SKM-1 treated with dmso at 0.1 percent for 144 hours (cell line): ENCODE results near the gene ENPP7.
A peak's percentile ranks its signal among the peaks of the same experiment; 100 is the strongest.

Experiments used
- DNase-seq: peaks from one replicate; lab custom pipeline; 2025; ENCODE audit not compliant: unreplicated experiment; lab: John Stamatoyannopoulos, UW

ENPP7 gene

DNA sequence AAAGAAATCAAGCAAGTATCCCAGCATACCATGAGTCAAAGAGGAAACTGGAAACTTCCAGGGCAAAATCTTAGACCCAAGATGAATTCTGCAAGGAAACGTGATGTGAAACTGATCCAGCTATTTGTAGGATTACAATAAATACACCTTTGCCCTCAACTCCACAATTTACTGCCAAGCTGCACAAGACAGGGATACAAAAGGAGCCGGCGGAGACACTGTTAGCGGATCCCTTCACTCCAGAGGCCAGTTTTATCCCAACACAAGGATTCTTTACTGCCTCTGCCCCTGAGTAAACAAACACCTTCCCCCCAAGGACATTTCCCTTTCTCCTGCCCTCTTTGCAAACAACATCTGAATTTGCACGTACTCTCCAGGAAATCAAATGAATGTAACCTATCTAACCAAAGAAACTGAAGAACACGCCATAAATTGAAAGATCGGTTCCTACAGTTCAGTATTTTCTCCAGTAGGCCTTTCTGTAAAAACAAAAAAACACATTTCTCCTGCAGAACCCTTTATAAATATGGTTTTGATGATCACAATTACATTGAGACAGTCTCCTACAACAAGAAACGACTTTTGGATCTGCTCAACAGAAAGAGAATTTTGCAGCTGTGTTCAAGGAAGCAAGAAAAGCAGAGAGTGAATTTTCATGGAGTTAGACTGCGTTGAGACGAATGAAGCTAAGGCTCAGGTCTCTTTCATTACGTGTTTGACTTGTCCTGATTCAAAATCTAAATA is 45.8 kb downstream of the ENPP7 start:
- no peak for DNase-seq

DNA sequence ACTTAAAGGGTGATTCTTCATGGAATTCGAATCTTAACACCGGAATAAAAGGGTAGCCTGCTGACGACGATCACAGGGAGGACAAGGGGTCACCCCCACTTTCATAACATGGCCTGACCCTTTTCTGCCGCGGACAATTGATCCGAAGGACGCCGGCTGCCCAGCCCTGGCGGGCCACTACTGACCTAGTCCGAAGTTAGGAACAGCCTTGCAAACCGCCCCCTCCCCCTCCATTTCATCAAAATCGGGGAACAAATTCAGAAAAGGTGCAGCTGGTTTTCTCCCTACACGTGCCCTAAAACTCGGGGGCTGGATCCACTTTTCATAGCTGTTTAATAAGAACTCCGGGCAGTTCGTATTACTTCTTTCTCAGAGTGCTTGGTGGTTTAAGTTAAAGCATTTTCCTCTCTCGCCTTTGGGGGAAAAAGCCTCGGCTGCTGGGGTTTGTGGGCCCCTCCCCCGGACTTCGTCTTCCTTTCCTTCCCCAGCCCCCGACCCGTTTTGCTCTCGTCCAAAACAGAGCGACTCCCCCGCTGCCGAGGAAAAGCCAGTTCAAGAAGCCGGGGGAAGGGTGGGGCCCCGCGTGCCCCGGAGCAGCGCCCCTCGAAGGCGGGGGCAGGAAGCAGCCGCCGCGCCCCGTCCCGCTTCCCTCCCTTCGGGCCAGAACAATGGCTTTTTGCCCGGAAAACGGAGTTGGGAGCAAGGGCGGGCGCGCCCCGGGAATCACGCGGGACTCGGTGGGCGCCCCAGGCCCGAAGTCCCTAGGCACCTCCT is 46.6 kb downstream of the ENPP7 start:
- DNase-seq, result no peak

DNA sequence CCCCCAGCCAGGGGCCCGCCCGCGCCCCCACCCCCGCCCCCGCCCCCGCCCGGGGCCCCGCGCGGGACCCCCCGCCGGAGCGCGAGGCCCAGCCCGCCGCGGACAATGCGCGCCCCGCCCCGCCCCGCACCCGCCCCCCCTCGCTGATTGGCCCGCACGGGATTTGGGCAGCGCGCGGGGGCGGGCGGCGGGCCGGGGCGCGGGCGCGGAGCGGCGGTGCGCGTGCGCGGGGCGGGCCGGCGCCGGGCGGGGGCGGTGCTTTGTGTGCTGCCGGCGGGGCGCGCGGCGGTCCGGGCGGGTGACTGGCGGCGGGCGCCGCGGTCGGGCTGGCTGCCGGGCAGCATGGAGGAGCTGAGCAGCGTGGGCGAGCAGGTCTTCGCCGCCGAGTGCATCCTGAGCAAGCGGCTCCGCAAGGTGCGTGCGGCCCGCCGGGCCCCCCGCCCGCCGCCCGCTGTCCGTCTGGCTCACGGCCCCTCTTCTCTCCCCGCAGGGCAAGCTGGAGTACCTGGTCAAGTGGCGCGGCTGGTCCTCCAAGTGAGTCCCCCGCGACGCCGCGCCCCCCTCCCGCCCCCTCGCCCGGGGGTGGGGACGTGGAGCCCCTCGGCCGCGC is 47.3 kb downstream of the ENPP7 start, which contains the start of gene CBX2:
Gene CBX2 (plus strand): TSS at position 255 of the 610 bp plus-strand sequence. CDS start 88 bp downstream, at position 343.
- peak; percentile 23 for DNase-seq

DNA sequence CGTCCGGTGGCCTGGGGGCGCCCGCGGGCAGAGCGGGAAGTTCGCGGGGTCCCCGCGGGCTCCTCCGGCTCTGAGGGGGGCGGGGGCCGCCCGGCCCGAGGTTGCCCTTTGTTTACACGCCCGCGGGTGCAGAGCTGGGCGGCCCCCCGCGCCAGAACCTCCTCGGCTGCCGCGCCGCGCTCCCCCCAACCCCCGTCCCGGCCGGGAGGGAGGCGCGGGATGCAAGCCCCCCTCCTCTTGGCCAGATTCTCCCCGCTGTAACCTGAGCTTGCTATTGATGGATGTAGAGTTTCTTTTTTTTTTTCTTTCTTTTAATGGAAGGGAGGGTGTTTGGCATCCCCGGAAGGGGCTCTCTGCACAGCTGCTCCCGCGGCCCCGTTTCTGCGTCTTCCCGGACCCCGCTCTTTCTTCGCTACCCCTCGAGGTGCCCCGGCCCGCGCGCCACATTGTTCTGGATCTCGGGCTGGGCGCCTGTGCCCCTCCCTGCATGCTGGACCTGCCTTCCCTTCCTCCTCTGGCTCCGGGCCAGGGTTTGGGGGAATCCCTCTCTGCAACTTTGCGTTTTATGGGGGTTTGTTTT is 47.9 kb downstream of the ENPP7 start:
- no peak for DNase-seq

DNA sequence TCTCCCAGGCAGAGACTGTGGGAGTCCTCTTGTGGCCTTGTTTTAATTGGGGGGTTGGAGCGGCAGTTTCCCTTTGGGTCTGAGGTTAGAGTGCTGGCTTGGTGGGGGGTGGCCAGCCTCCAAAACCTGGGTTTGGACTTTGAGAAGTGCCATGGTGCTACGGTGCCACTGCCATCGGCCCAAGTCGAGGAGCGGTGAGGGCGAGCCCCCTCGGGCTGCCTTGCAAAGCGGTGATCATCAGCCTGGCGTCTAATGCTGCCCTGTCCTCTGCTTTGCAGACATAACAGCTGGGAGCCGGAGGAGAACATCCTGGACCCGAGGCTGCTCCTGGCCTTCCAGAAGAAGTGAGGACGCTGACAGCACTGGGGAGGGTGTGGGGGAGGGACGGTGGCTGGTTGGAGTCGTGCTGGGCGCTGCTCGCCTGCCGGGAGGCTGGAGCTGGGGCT is 48.4 kb downstream of the ENPP7 start:
- no peak for DNase-seq

GRCh38 chr17:79779661-79780365 is 49.1 kb downstream of the ENPP7 start:
- no peak for DNase-seq

- DNase-seq, result no peak
These were observed 50.4 kb downstream of the ENPP7 start for GRCh38 chr17:79781012-79781650.

- DNase-seq, result no peak
These were observed 51.2 kb downstream of the ENPP7 start for GRCh38 chr17:79781736-79782575.

DNA sequence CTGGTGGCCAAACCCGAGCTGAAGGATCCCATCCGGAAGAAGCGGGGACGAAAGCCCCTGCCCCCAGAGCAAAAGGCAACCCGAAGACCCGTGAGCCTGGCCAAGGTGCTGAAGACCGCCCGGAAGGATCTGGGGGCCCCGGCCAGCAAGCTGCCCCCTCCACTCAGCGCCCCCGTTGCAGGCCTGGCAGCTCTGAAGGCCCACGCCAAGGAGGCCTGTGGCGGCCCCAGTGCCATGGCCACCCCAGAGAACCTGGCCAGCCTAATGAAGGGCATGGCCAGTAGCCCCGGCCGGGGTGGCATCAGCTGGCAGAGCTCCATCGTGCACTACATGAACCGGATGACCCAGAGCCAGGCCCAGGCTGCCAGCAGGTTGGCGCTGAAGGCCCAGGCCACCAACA is 53.1 kb downstream of the ENPP7 start:
- no peak for DNase-seq

GRCh38 chr17:79784353-79785016 is 53.7 kb downstream of the ENPP7 start:
- DNase-seq, result no peak

- DNase-seq, result no peak
These were observed 54.5 kb downstream of the ENPP7 start for GRCh38 chr17:79785017-79785899.

DNA sequence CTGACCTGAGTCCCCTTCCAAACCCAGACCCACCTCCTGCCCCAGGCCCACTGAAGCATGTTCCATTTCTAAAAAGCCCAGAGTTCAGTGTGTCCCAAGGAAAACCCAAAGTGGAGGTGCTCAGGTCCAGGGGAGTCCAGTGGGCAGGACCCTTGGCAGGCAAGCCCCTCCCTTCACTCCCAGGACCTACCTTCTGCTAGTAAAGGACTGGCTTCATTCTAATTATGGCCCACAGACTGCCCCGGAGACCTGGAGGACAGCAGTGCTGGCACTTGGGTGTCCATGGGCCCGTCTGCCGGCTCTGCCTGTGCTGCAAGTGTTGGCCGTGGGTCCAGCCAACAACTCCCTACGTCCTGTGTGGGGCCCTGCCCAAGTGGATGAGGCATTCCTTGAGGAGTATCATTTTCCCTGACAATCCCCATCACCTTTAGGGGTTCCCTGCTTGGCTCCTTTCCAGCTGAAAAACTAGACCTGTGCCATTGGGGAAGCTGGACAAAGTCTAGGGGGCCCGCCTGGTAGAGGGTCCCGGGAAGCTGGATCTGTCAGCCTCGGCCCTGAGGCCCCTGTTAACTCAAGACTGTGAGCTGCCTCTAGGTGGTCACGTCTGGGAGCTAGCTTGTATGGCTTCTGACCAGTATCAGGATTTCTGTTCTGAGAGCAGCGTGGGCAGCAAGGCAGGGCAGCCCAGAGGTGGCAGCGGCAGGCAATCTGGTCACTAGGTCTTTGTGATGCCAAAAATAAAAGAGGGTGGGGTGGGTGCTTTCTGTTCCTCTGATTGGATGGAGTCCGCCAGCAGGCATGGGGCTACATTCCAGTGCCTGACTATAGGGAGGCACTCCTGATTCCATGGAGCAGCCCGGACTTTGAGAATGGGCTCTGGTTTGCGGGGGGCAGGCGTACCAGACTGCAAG is 55.4 kb downstream of the ENPP7 start:
- DNase-seq, result no peak

DNA sequence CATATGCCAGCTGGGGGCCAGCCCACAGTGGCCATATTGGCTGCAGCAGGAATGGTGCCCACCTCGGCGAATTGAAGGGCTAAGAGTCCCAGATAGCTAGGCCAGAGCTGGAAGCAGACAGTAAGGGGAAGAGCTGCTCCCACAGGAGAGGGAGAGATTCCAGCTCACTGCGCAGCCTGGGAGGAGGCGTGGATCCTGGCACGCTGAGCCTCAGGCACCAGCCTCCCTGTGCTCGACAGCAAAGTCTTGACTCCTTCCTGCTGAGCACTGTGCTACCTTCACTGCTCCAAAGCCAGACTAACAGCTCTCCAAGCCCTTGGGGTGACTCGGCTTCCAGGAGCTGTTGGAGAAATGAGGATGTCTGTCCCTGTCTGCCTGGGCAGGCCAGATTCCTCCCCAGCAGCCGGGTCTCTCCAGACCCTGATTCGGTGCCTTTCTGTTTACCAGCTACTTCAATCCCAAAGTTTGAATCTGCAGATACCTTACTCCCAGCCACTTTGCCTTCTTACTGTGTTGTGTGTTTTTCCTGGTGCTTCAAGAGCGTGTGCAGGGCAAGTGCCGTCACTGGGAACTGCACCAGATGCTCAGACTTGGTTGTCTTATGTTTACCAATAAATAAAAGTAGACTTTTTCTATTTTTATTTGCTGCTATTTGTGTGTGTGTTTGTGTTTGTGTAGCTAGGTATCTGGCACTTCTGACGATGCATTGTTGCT is 56.3 kb downstream of the ENPP7 start:
- DNase-seq, result no peak

- DNase-seq, result no peak
These were observed 57.7 kb downstream of the ENPP7 start for GRCh38 chr17:79788455-79788854.

GRCh38 chr17:79788989-79789942 is 58.5 kb downstream of the ENPP7 start:
- DNase-seq, result no peak
